Effector CD8-positive, alpha-beta T cell (primary cell): ENCODE results near the gene LPGAT1.

Experiments used
- DNase-seq: peaks from one replicate; lab custom pipeline; 2025; lab: John Stamatoyannopoulos, UW

LPGAT1 gene

DNA sequence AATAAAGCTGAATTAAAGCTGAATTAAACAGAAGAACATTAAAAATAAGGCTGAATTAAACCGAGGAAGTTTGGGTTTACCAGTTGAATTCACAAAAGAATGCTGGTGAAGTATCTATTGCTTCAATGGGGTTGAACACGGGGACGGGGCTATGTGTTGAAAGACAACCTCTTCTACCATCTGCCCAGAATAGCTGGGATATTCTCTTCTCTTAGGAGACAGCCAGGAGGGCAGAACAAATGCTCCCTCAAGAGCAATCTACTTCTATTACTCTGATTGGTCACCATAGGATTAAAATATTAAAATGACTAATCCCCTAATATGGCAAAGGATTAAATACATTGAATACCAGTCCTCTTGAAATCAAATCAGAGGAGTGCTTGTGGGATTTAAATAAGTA, 68.4 kb downstream of the LPGAT1 start:
- no peak for DNase-seq

DNA sequence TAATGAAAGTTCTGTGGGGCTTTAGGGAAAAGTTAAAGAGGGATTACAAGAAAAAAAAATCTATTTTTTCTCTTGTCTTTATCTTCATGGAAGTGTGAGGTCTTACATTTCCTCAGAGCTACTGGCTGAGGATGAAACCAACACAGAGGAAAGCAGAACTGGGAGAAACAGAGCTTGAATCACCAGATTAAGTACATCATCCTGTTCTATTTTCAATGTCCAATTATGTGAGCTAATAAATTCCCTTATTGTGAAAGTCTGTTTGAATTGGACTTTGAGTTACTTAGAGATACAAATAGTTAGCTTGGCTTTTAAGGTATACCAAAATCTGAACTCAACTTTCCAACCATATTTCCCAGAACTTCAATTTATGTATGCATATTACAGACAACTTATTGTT, 69.2 kb downstream of the LPGAT1 start:
- DNase-seq = no peak

DNA sequence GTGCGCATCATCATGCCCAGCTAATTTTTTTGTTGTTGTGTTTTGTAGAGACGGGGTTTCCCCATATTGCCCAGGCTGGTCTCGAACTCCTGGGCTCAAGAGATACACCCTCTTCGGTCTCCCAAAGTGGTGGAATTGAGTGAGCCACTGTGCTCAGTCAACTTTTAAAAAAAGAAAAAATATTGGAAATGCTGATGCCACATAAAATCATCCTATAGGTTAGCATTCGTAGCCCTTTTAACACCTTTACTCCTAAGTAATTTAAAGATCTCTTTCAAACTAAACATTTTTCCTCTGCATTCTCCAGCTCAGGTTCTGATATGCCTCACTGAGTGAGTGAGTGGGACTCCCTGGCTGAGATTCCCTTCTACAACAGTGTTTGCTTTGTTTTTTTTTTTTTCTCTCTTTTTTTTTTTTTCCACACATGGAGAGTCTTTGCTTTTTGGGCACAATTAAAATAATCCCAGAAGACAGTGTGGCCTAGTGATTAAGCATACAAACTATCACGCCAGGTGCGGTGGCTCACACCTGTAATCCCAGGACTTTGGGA, 74.0 kb downstream of the LPGAT1 start:
- no peak for DNase-seq

DNA sequence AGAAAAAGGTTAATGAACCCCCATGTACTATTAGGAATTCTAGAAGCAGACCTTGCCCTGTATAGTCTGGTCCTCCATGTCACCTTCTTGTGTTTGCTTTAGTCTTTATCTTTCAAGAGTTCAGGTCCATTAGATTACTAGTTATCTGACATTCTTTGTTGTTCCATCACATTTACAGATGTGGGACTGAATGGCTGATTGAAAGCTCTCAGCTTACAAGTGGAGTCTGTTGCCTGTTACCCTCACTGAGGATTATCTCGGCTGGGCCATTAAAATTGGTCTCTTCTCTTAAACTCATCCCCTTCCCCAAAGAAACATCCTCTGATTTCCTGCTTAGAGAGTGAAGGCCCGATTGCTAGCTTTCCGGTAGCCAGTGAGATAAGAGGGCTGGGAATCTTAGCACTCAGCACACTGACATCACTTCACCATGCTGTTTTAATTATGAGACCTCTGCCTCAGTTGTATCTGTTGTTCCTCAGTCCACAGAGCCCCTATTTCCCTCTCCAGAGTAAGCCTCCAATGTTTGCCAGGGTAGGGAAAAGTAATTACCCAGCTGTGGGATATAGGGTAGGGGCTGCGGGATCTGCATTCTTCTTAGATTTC, 76.8 kb downstream of the LPGAT1 start:
- no peak for DNase-seq

DNA sequence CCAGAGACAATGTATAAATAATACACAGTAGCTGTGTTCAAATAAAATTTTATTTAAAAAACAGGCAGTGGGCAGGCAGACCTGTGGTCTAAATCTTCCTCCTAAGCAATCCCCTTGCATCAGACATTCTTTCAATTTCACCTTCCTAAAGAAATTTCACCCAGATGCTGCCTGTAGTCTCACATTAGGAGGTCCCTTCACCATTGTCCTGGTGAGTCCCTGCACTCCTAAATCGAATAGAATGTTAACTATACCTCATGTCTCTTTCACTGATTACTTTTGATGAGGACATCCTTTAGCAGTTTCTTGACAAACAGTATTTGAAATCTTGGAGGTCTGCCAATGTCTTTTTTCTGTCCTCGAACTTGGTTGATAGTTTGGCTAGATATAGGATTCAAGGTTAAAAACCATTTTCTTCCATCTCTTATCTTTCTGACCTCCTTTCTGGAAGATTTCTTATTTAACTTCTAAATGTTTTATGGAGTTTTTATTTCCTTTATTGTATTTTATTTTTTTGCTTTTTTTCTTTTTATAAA, 77.5 kb downstream of the LPGAT1 start:
- DNase-seq = no peak

DNA sequence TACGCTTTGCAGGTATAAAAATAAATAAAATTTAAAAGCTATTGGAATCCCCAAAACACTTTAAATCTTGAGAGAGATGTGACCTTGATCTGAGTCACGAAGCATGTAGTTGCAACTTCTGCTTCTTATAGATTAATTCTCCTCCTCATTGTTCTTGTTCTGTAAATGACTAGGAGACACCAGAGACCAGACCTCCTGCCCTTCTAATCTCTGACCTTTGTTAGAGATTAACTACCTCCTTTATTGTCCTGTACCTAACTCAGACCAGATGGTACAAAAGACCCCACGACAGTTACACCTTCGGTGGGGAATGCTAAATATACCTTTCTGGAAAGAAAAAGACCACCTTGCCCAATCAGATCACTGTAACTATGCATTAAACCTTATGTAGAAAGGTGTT, 78.2 kb downstream of the LPGAT1 start:
- no peak for DNase-seq

DNA sequence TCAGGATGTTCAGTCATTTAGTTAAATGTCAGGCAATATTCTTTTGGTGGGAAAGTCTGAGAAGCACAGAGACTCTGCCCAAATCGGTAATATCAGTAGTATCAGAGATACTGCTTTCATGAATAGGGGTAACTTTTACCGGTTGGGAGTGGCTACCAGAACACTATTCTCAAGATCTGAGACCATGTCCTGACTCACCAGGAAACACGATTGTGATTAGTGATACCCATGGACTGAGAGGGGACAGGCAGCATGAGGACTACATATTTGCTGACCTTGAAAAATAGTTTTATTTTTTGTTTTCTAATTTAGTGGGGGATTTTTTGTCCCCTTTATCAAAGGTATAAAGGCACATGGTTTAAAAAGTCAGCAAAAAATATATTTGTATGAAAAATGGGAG, 79.1 kb downstream of the LPGAT1 start:
- DNase-seq = no peak

DNA sequence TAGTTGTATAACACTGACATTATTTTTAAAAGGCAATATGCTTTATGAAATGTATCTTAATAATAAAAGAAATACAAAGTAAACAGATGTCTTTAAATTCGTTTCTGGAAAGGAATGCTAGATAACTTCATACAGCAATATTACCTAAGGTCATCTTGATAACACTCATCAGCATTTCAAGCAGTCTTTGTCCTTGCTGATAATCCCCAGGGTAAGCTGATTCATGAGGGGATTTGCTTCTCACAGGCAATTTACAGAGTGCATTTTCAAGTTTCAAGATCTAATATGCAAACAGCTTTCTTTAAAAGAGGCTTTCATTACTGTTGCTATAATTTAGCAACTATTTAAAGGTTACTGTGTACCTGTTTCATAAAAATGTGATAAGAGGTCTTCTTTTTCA, 80.0 kb downstream of the LPGAT1 start:
- no peak for DNase-seq

DNA sequence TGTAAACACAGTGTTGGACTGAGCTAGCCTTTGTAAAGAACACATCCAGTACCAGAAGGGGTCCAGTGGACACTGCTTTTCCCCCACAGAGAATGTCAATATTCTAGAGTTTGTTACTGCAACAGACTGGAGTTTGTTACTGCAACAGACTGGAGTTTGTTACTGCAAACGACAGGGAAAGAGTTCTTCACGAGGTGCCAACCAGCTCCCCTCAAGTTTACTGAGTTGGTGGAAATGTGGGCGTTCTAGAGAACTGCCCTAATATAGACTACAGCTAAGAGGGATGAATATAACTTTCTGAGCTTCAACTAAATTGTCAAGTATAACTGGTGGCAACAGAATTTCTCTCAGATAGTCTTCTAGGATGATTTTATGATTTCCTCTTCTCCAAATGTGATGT, 81.3 kb downstream of the LPGAT1 start:
- no peak for DNase-seq

DNA sequence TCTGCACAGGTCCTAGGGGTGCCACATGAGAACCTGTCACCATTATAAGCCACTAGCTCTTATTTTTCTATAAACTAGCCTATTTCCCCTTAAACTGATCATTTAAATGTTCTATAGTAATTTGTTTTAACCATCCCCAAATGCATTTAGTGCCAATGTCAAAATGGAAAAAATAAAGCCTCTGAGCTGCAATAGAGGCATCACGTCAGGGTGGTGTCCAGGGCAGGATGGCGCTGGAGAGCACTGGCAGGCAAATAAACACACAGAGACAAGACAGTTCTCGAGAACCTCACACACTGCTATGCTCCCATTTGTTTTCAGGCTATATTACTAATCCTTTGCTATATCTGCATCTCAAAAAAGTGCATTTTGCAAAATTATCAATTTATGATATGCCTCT, 81.8 kb downstream of the LPGAT1 start:
- DNase-seq = no peak

DNA sequence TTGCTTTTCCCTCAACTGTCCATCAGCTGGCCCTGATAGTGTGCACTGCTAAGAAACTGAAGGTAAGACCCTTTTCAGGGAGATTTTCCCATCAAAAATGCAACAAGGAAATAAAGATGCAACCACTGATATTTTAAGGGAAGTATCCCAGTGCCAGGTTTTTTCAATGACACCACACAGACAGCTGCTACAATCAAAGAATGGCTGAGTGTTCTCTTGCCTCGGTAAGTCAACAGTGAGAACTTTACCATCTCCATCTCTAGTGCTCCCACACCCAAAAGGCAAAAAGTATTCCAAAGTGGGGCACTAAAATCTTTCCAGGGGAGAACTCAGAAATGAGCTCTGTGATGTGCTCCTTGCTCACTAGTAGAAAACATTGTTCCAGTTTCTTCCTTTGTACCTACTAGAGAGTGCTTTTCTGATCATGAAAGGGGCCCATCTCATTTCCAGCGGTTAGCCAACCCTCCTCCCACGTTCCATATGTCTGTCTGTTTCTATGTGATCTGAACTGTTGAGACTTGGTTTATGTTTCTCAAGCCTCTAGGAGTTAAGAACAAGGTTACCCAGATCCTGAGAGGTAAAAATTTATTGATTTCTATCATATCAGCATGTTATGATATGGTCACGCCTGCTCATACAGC, 87.6 kb downstream of the LPGAT1 start:
- no peak for DNase-seq

DNA sequence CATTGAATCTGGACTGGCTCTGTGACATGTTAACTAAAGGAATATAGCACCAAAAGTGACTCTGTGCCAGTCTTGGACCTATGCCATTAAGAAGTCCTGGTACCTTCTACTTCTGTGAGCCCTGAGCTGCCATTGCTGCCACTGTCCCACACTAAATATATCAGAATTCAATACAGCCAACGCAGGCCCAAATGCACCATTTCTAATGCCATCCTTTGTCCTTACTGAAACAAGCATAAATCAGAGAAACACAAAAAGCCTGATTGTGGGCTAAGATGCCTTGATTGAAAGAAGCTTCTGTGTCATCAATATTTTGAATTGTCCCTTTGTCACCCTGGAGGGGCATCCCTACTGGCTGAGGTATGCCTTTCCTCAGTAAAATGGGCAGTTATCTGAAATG, 88.3 kb downstream of the LPGAT1 start:
- DNase-seq = no peak

DNA sequence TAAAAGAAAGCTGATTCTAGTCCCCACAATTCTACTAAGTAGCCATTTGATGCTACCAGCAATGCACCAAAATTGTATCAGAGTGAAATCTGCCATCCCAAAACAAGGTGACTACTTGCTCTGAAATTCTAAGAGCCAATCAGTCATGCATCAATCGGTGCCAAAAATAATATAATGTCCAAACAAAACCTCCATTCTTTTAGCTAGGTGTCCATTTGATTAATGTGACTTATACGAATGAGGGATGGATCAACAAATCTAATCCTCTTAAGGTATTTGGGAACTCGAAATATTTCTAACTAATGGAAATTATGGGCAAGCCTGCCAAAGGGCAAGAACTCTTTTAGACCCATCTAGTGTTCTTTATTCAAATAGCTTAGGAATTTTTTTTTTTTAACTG, 88.8 kb downstream of the LPGAT1 start:
- no peak for DNase-seq

DNA sequence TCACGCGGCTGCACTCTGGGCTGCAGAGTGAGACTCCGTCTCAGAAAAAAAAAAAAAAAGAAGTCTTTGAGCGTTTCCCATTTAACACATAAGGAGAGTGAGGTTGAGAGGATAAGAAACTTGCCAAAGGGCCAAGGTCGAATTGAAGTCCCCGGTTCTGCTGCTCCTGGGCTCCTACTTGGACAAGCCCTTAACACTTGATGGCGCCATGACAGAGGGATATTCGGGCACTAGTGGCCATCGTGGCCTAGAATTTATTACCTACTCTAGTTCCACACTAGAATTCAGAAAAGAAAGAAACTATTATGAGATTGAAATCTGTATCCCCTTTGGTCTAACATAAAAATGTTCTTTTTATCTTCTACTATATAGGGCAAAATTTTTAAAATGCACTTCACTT, 89.4 kb downstream of the LPGAT1 start:
- no peak for DNase-seq

DNA sequence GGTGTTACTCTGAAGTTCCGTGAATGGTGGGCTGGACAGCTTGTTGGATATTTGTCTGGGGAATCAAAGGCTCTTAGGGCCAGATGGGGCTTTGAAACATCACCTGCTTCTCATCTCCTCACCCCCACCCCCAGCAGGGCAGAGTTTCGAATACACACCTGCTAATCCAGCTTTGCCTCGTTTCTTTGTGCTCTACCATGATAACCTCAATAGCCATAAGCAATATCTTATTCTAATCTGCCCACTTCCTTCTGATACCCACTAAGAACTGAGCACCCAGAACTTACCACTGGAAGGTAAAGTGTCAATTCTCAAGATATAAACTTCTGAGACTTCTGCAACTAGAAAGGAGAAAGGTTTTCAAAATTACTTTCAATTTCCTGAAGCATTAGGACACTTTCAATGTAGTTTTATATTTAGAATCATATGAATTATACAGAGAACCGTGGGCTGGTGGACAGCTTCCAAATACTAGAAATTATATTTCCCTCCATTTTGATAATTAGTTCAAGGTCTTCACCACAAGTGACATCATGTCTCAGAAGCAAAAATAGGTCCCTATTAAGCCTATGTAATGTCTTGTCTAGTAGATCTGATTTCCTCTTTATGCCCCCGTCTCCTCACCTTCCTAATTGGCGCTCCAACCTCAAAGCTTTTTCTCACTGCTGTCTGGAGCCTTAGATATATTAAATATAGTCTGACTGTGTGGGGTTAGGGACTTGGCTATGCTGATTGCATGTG, 90.7 kb downstream of the LPGAT1 start:
- no peak for DNase-seq

DNA sequence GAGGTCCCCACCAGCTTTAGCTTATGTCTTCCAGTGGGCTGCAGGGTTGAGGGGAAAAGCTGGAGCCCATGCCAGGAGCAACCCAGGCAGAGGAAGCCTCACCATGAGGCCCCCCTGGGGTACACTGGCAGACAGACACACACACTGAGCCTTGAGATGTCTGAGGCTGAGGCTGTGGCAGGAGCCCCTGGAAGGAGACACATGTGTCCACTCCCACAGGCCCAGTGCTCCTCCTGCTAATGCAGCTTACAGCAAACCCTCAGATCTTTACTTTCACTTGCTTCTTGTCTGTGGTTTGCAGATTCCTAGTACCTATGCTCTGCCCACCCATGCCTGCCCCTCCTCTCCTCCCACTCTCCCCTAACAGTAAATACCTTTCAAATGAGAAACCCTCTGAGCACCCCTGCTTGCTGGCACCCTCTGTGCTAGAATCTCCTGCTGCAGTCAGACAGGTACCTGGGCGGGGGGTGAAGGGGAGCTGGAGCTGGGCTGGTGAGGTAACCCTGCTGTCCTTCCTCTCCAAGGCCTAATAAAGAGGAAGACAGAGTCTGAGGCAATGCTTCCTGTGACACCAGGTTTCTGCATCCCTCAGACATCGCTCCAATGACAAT, 91.8 kb downstream of the LPGAT1 start:
- no peak for DNase-seq

DNA sequence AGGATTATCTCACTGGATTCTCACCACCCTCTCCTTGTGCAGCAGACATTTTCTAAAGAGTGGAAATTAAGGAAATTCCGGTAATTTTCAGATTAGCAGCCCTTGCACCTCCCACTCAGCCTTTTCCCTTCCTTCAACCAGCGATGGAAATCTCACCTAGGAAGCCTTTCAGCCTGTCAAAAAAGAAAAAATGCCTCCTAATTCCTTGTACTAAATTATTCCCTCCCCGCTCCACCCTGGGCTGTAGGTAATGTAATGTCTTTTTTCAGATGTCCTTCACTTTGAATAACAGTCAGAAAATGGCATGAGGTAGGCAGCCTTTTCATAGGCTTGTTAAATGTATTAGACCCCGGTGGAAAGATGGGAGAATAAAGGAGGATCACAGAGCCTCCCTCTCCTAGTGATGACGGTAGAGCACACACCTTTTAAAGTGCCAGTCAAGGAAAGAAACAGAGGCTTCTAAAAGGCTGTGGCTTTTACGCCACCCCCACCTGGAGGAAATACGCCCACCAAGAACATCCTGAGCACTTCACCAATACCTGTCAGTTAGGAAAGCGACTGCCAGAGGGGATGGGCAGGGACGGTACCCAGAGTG, 92.4 kb downstream of the LPGAT1 start:
- no peak for DNase-seq

DNA sequence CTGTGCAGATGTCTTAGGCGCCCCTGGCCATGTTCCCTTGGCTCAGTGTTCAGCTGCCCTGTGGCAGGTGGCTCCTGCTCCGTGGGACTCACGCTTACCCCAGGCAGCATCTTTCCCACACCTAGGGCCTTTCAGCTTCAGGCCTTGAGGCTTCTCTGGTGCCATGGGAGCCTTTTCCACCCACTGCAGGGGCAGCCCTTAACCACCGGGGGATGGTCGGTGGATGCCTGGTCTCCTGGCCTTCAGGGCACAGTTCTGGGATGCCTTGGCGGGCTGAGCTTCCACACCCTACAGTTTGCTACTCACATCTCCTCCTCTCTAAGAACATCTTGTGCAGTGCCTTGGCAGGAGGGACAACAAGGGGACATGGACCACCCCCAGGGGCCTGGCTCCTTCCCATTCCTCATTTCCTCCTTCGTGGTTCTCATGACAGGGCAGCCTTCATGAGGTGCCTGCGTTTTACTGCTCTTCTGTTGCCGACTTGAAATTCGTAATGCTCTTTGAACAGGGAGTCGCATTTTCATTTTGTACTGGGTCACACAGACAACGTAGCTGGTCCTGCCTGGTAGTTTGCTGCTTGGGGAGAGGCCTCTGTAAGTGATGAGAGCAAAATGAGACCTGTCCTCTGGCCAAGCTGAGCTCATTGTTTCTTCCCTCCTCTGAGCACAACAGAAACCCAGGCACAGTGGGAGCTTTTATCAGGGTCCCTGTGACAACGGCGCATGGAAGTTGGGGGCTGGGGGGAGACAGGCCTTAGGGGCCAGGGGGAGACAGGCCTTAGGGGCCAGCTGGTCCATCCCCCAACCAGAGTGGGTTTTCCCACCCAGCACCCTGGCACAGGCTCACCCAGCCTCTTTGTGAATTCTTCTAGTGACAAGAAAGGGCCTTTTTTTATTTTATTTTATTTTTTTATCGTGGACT, 93.2 kb downstream of the LPGAT1 start:
- DNase-seq = no peak

DNA sequence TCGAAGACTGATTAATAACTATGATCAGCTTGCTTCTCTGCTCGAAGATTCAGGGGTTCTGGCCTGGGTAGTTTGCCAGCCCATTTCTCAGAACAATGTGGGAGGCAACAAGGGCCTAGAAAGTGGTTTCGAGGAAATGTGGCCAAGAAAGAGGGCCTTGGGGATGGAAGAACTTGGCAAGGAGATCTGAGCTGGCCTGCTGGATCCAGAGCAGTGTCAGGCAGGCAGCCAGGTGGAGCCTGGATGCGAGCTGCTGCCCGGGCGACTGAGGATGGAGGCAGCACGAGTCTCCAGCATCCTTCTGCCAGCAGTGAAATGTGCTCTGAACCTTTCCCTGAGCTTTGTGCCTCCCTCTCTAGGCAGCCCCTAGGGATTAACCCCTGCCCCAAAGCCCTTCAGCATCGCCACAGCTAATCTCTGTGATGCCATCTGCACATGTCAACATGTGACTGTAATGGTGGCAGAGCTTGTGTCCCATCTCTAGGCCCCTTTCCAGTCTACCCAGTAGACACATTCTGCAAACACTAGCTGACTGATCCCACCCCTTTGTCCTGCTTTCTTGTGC, 94.1 kb downstream of the LPGAT1 start:
- no peak for DNase-seq
